Fibroblast of the aortic adventitia (primary cell): Measurements from ENCODE around the gene SYNGR3. TPM values are rescaled to one million over a fixed set of nuclear protein-coding genes. Genes with fewer than 3 reads are reported as not detected.

Source experiments
- DNase-seq: peaks from one replicate; pipeline ENCODE4 v3.0.0-alpha.2; 2010; ENCODE audit warnings: low read depth
- H3K4me3 ChIP-seq: 2 replicates; pipeline ENCODE4 v1.5.1; 2011; ENCODE audit warnings: low read depth, mild to moderate bottlenecking, control low read depth, low read length, moderate library complexity
- total RNA-seq: library from RNA; depleted of rRNA; stranded (reverse); fragments of >200 nt; gene quantifications from 2 replicates; pipeline ENCODE4 v1.2.3, GENCODE V29; 2012; ENCODE audit warnings: low replicate concordance
- TF ChIP-seq, protein P1 (sequence below): IDR thresholded peaks from 2 replicates; pipeline ENCODE4 v1.5.1; 2011; ENCODE audit warnings: mild to moderate bottlenecking, low read length, control low read depth, inconsistent platforms; ENCODE audit not compliant: insufficient read depth

SYNGR3 gene
- total RNA-seq, 1 donor, result 1.4 TPM

GRCh38 chr16:1975432-1976215 is 14.1 kb upstream of the SYNGR3 start:
- no peak for DNase-seq
- TF ChIP-seq, protein P1, sequence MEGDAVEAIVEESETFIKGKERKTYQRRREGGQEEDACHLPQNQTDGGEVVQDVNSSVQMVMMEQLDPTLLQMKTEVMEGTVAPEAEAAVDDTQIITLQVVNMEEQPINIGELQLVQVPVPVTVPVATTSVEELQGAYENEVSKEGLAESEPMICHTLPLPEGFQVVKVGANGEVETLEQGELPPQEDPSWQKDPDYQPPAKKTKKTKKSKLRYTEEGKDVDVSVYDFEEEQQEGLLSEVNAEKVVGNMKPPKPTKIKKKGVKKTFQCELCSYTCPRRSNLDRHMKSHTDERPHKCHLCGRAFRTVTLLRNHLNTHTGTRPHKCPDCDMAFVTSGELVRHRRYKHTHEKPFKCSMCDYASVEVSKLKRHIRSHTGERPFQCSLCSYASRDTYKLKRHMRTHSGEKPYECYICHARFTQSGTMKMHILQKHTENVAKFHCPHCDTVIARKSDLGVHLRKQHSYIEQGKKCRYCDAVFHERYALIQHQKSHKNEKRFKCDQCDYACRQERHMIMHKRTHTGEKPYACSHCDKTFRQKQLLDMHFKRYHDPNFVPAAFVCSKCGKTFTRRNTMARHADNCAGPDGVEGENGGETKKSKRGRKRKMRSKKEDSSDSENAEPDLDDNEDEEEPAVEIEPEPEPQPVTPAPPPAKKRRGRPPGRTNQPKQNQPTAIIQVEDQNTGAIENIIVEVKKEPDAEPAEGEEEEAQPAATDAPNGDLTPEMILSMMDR, result no peak

GRCh38 chr16:1976216-1976520 is 13.6 kb upstream of the SYNGR3 start:
- no peak for DNase-seq
- H3K4me3 ChIP-seq, result no peak overlapping the region
- TF ChIP-seq, protein P1, result no peak

More at GRCh38 chr16:1975432-1976215, 14.1 kb upstream of the SYNGR3 start:
- H3K4me3 ChIP-seq, result no peak overlapping the region

- TF ChIP-seq, protein P1, result no peak
- H3K4me3 ChIP-seq, result no peak overlapping the region
- DNase-seq, result no peak
These were observed 12.6 kb upstream of the SYNGR3 start for GRCh38 chr16:1976951-1977874.

- TF ChIP-seq, protein P1, result no peak
- no peak for DNase-seq
These were observed 11.9 kb upstream of the SYNGR3 start for GRCh38 chr16:1977875-1978268.

DNA sequence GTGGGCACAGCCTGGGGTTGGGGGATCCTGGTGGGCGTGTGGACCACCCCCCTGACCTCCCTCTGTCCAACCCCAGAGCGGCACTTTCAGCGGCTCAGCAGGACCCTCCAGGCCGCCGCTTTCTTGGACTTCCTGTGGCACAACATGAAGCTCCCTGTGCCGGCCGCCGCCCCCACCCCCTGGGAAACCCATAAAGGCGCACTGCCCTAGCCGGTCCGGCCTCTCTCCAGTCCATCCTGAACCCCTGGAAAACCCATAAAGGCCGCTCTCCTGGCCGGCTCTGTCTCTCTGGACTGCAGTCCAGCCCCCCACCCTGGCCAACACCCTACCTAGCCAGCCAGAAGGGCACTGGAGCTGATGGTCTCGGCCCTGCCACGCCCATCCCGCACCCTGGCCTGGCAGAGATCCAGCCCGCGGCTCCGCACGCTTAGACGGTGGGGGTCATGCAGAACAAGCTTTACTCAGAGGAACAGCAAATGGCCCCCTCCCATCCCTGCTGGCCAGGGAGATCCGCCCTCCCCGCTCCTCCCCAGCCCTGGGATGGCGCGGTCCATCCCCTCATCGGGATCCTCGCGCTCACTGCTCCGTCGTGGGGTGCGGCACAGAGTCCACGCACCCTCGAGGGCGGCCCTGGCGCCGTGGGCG is 11.2 kb upstream of the SYNGR3 start:
- no peak for DNase-seq
- TF ChIP-seq, protein P1, result no peak

More at GRCh38 chr16:1977875-1978268, 11.9 kb upstream of the SYNGR3 start:
- H3K4me3 ChIP-seq, result no peak overlapping the region

GRCh38 chr16:1979271-1980029 is 10.3 kb upstream of the SYNGR3 start:
- DNase-seq, result no peak
- H3K4me3 ChIP-seq, result no peak overlapping the region
- TF ChIP-seq, protein P1, result no peak

More for the DNA sequence above, 11.2 kb upstream of the SYNGR3 start:
- H3K4me3 ChIP-seq, result no peak overlapping the region
